ENCODE results near the gene MEPE. TPM values are rescaled to one million over a fixed set of nuclear protein-coding genes. Genes with fewer than 3 reads are reported as not detected.

Gene MEPE
- total RNA-seq, 1 donor from 2014 or later, result not detected

GRCh38 chr4:87835197-87835596, 2.4 kb downstream of the MEPE start:
- H3K27ac ChIP-seq, result no peak overlapping the region
- no peak for TF ChIP-seq CTCF (IDR thresholded peaks at IDR 0.05)
- no peaks in the 10 kb centered on the region for H3K27me3 ChIP-seq (ENCODE audit: low read depth)
- DNase-seq (no peak), ATAC-seq (no peak)
- H3K9me3 ChIP-seq, result no peaks in the 10 kb centered on the region
- intact Hi-C loops (cut with DNase I), result no loop called here
- H3K4me3 ChIP-seq, result no peak overlapping the region
- H3K36me3 ChIP-seq, result no peaks in the 10 kb centered on the region
- H3K4me1 ChIP-seq, result no peaks in the 10 kb centered on the region

GRCh38 chr4:87835743-87836142, 3.0 kb downstream of the MEPE start:
- intact Hi-C loops (cut with DNase I), result no loop called here
- H3K9me3 ChIP-seq, result no peaks in the 10 kb centered on the region
- H3K4me1 ChIP-seq, result no peaks in the 10 kb centered on the region
- no peak overlapping the region for H3K27ac ChIP-seq
- ATAC-seq, result no peak
- H3K4me3 ChIP-seq, result no peak overlapping the region
- no peak for DNase-seq
- no peak for TF ChIP-seq CTCF (IDR thresholded peaks at IDR 0.05)
- H3K27me3 ChIP-seq (ENCODE audit: low read depth), result no peaks in the 10 kb centered on the region
- no peaks in the 10 kb centered on the region for H3K36me3 ChIP-seq

GRCh38 chr4:87838205-87838604, 5.4 kb downstream of the MEPE start:
- ATAC-seq (no peak), DNase-seq (no peak)
- H3K27me3 ChIP-seq (ENCODE audit: low read depth), result no peaks in the 10 kb centered on the region
- intact Hi-C loops (cut with DNase I), result no loop called here
- no peaks in the 10 kb centered on the region for H3K4me1 ChIP-seq
- no peaks in the 10 kb centered on the region for H3K36me3 ChIP-seq
- H3K27ac ChIP-seq, result no peak overlapping the region
- TF ChIP-seq CTCF (IDR thresholded peaks at IDR 0.05), result peak; percentile 22
- H3K9me3 ChIP-seq, result no peaks in the 10 kb centered on the region
- no peak overlapping the region for H3K4me3 ChIP-seq

GRCh38 chr4:87838890-87839591, 6.3 kb downstream of the MEPE start:
- peak; percentile 48 to 63 for ATAC-seq
- no peak overlapping the region for H3K27ac ChIP-seq
- TF ChIP-seq CTCF (IDR thresholded peaks at IDR 0.05), result peak; percentile 63
- H3K36me3 ChIP-seq, result no peaks in the 10 kb centered on the region
- H3K27me3 ChIP-seq (ENCODE audit: low read depth), result no peaks in the 10 kb centered on the region
- H3K9me3 ChIP-seq, result no peaks in the 10 kb centered on the region
- no peaks in the 10 kb centered on the region for H3K4me1 ChIP-seq
- DNase-seq, result no peak
- intact Hi-C loops (cut with DNase I), result no loop called here
- H3K4me3 ChIP-seq, result no peak overlapping the region

- Histone ChIP-seq H3K27me3 (ENCODE audit: low read depth) (no peaks in the 10 kb centered on the region), H3K27ac (no peak overlapping the region), H3K36me3 (no peaks in the 10 kb centered on the region), H3K4me3 (no peak overlapping the region), H3K4me1 (no peaks in the 10 kb centered on the region), H3K9me3 (no peaks in the 10 kb centered on the region)
- ATAC-seq (no peak), DNase-seq (no peak)
- TF ChIP-seq CTCF (IDR thresholded peaks at IDR 0.05), result no peak
- intact Hi-C loops (cut with DNase I), result no loop called here
These were observed 6.8 kb downstream of the MEPE start for GRCh38 chr4:87839592-87839946.

All from lower lobe of right lung (tissue), 2 donors.